Nephron progenitor cell (in vitro differentiated cells): ENCODE results near the gene GIPC3.

Source experiments
- DNase-seq: peaks from one replicate; pipeline ENCODE4 v3.0.0; 2021
- H3K27ac Mint-ChIP-seq: 2 replicates; pipeline ENCODE4 v1.8.0; 2021; ENCODE audit warnings: mild to moderate bottlenecking, moderate library complexity, mixed read lengths
- H3K27me3 Mint-ChIP-seq: 2 replicates; pipeline ENCODE4 v1.8.0; 2021; ENCODE audit warnings: mild to moderate bottlenecking, low read depth, mixed read lengths; ENCODE audit not compliant: poor library complexity
- H3K36me3 Mint-ChIP-seq: 2 replicates; pipeline ENCODE4 v1.8.0; 2021; ENCODE audit warnings: low read depth, mixed read lengths
- H3K4me1 Mint-ChIP-seq: 2 replicates; pipeline ENCODE4 v1.8.0; 2021; ENCODE audit warnings: mixed read lengths
- H3K4me3 Mint-ChIP-seq: 2 replicates; pipeline ENCODE4 v1.8.0; 2021; ENCODE audit warnings: mild to moderate bottlenecking, moderate library complexity, mixed read lengths
- H3K9me3 Mint-ChIP-seq: 2 replicates; pipeline ENCODE4 v1.8.0; 2021; ENCODE audit warnings: mild to moderate bottlenecking, moderate library complexity, mixed read lengths
- TF ChIP-seq, protein P1 (sequence below): fragments of 200-600 bp; sonication (generic); IDR thresholded peaks from 2 replicates; pipeline ENCODE4 v1.5.0; 2021; ENCODE audit warnings: antibody characterized with exemption

Gene GIPC3

GRCh38 chr19:3573858-3574637, 11.2 kb upstream of the GIPC3 start:
- peak; percentile 94 for DNase-seq
- Mint-ChIP-seq H3K27ac (no peak overlapping the region), H3K27me3 (peaks cover 51% of the 10 kb centered on the region), H3K4me1 (peaks cover 36% of the 10 kb centered on the region), H3K9me3 (no peaks in the 10 kb centered on the region), H3K36me3 (peaks cover 20% of the 10 kb centered on the region), H3K4me3 (peak overlapping the region; percentile 79)
- TF ChIP-seq, protein P1, sequence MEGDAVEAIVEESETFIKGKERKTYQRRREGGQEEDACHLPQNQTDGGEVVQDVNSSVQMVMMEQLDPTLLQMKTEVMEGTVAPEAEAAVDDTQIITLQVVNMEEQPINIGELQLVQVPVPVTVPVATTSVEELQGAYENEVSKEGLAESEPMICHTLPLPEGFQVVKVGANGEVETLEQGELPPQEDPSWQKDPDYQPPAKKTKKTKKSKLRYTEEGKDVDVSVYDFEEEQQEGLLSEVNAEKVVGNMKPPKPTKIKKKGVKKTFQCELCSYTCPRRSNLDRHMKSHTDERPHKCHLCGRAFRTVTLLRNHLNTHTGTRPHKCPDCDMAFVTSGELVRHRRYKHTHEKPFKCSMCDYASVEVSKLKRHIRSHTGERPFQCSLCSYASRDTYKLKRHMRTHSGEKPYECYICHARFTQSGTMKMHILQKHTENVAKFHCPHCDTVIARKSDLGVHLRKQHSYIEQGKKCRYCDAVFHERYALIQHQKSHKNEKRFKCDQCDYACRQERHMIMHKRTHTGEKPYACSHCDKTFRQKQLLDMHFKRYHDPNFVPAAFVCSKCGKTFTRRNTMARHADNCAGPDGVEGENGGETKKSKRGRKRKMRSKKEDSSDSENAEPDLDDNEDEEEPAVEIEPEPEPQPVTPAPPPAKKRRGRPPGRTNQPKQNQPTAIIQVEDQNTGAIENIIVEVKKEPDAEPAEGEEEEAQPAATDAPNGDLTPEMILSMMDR: no peak

DNA sequence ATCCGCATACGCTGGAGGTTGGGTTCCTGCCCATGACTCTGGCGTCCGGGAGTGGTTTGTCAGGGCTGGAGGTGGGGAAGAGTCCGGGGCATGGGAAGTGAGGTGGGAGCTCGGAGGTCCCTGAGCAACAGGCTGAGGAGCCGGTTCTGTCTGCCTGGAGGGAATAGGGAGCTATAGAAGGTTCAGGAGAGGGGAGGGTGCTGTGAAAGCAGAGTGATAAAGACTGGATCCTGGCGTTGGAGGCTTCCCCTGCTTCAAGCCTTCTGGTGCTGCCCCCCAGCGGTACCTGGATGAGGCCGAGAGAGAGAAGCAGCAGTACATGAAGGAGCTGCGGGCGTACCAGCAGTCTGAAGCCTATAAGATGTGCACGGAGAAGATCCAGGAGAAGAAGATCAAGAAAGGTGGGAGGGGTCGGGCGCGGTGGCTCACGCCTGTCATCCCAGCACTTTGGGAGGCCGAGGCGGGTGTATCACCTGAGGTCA, 10.0 kb upstream of the GIPC3 start:
- peaks cover 20% of the 10 kb centered on the region for H3K36me3 Mint-ChIP-seq
- no peak overlapping the region for H3K27ac Mint-ChIP-seq
- H3K27me3 Mint-ChIP-seq: peaks cover 63% of the 10 kb centered on the region
- H3K4me3 Mint-ChIP-seq: peak overlapping the region; percentile 75
- DNase-seq: peak; percentile 45
- TF ChIP-seq, protein P1: no peak
- H3K9me3 Mint-ChIP-seq: no peaks in the 10 kb centered on the region
- peaks cover 33% of the 10 kb centered on the region for H3K4me1 Mint-ChIP-seq

- Mint-ChIP-seq H3K27me3 (peaks cover 70% of the 10 kb centered on the region), H3K36me3 (peaks cover 20% of the 10 kb centered on the region), H3K27ac (no peak overlapping the region), H3K9me3 (no peaks in the 10 kb centered on the region), H3K4me1 (peaks cover 28% of the 10 kb centered on the region), H3K4me3 (peak overlapping the region; percentile 75)
- DNase-seq: no peak
- TF ChIP-seq, protein P1: no peak
Observed at GRCh38 chr19:3575949-3576673, 9.2 kb upstream of the GIPC3 start.

DNA sequence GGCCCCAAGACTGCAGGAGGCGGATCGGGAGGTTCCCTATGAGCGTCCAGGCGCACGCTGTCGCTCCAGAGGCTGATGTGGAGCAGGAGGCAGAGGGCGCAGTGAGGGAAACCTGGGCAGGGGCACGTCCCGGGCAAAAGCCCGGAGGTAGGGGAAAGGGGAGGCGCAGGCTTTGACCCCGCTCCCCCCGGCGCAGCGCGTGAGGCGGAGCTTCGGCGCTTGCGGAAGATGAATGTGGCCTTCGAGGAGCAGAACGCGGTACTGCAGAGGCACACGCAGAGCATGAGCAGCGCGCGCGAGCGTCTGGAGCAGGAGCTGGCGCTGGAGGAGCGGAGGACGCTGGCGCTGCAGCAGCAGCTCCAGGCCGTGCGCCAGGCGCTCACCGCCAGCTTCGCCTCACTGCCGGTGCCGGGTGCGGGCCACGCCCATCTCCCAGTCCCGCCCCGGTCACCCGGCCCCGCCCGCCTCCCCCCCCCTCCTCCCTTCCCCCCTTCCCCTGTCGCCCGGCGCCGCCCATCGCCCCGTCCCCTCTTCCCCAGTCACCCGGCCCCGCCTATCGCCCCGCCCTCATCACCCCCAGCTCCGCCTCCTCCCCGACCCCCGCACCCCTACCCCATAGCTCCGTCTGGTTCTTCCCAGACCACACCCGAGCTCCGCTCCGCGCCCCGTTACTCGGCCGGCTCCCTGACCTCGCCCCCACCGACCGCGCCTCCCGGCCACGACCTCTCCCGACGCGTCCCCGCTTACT, 8.4 kb upstream of the GIPC3 start:
- H3K27ac Mint-ChIP-seq: no peak overlapping the region
- TF ChIP-seq, protein P1: no peak

DNA sequence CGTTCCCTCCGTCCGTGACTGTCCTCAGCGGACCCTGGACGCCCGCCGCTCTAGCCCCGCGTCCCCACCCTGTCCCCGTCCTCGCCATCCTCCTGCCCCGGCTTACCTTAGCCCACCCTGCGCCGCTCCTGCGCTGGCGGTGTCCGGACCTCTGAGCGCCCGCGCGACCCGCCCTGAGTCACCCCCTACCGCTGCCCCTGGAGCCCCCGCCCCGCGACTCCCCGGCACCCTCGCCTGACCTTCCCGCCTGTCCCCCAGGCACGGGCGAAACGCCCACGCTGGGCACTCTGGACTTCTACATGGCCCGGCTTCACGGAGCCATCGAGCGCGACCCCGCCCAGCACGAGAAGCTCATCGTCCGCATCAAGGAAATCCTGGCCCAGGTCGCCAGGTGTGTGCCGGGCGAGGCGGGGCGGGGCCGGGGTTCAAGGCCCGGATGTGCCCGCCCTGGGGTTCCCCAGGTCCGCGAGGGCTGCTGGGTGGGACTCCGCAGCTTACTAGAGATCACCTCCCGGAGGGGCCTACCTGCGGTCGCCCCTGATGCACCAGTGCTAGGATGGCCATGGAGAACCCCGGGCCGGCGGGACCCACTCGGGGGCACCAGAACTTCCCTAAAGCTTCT, 7.4 kb upstream of the GIPC3 start:
- H3K27ac Mint-ChIP-seq: no peak overlapping the region
- H3K4me1 Mint-ChIP-seq: peaks cover 18% of the 10 kb centered on the region
- no peaks in the 10 kb centered on the region for H3K9me3 Mint-ChIP-seq
- no peak for DNase-seq
- H3K4me3 Mint-ChIP-seq: no peak overlapping the region
- TF ChIP-seq, protein P1: no peak
- H3K27me3 Mint-ChIP-seq: peaks cover 82% of the 10 kb centered on the region
- peaks cover 20% of the 10 kb centered on the region for H3K36me3 Mint-ChIP-seq

More for the DNA sequence above, 8.4 kb upstream of the GIPC3 start:
- H3K4me1 Mint-ChIP-seq: peaks cover 22% of the 10 kb centered on the region
- peak; percentile 83 for DNase-seq
- H3K27me3 Mint-ChIP-seq: peaks cover 76% of the 10 kb centered on the region
- peak overlapping the region; percentile 75 for H3K4me3 Mint-ChIP-seq
- no peaks in the 10 kb centered on the region for H3K9me3 Mint-ChIP-seq
- H3K36me3 Mint-ChIP-seq: peaks cover 20% of the 10 kb centered on the region
